Thyroid gland (tissue), 4 donors: ENCODE data around the gene SEC14L1.

Experiments
- POLR2A ChIP-seq, 2 donors: fragments of 450-650 bp; IDR thresholded peaks; one replicate each; pipeline ENCODE4 v1.6.1; 2017; ENCODE audit warnings: antibody characterized with exemption in 2 of 2, mild to moderate bottlenecking in 2 of 2, moderate library complexity in 1 of 2
- TF ChIP-seq, protein P1 (sequence below), 6 experiments: fragments of 200-600 bp in 3 of 6; fragments of 450-650 bp in 3 of 6; sonication (generic) in 3 of 6; IDR thresholded peaks; one replicate each; pipeline ENCODE4 v1.5.1; 2016 to 2019; ENCODE audit warnings: antibody characterized with exemption in 6 of 6, mild to moderate bottlenecking in 2 of 6, inconsistent platforms in 1 of 6, moderate library complexity in 1 of 6

DNA sequence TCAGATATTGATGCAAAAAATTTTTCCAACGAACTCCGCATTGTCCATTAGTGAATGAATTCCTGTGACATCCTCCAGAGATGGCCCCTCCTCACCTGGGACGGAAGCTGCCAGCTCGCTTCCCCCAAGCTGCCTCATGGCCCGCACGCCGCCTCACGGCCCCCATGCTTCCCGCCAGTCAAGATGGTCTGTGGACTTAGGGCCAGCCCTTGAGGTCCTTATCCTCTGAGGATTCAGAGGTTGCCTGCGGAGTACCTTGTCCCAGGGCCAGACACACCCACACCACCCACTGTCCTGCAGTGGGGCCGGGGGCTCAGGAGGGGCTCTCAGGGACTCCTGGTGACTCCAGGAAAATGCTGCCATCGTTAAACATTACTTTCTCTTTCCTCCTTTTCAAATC lies 73.6 kb downstream of the SEC14L1 start:
- TF ChIP-seq POLR2A (IDR thresholded peaks at IDR 0.05): no peak
- TF ChIP-seq, protein P1, sequence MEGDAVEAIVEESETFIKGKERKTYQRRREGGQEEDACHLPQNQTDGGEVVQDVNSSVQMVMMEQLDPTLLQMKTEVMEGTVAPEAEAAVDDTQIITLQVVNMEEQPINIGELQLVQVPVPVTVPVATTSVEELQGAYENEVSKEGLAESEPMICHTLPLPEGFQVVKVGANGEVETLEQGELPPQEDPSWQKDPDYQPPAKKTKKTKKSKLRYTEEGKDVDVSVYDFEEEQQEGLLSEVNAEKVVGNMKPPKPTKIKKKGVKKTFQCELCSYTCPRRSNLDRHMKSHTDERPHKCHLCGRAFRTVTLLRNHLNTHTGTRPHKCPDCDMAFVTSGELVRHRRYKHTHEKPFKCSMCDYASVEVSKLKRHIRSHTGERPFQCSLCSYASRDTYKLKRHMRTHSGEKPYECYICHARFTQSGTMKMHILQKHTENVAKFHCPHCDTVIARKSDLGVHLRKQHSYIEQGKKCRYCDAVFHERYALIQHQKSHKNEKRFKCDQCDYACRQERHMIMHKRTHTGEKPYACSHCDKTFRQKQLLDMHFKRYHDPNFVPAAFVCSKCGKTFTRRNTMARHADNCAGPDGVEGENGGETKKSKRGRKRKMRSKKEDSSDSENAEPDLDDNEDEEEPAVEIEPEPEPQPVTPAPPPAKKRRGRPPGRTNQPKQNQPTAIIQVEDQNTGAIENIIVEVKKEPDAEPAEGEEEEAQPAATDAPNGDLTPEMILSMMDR (IDR thresholded peaks at IDR 0.05): no peak
